HEK293 (cell line): ENCODE data around the gene CRYZL1.
A peak's percentile ranks its signal among the peaks of the same experiment; 100 is the strongest.

Source experiments
- CTCF ChIP-seq: fragments of 450-650 bp; formaldehyde crosslinking; IDR thresholded peaks from 2 replicates; pipeline ENCODE4 v1.5.1; 2016; ENCODE audit warnings: missing biosample characterization, missing genetic modification characterization
- HOXC10 ChIP-seq: sonication (generic); formaldehyde crosslinking; IDR thresholded peaks from 2 replicates; pipeline ENCODE4 v1.8.1; 2023; ENCODE audit warnings: mild to moderate bottlenecking, missing genetic modification reagents
- KLF1 ChIP-seq: fragments of 450-650 bp; formaldehyde crosslinking; IDR thresholded peaks from 2 replicates; pipeline ENCODE4 v1.5.1; 2016; ENCODE audit warnings: missing biosample characterization, missing genetic modification characterization
- KLF8 ChIP-seq: fragments of 450-650 bp; formaldehyde crosslinking; IDR thresholded peaks from 2 replicates; pipeline ENCODE4 v1.5.1; 2016; ENCODE audit warnings: missing biosample characterization, missing genetic modification characterization
- PBX3 ChIP-seq: sonication (generic); formaldehyde crosslinking; IDR thresholded peaks from 2 replicates; pipeline ENCODE4 v1.8.1; 2022; ENCODE audit warnings: mild to moderate bottlenecking, moderate library complexity, missing genetic modification reagents
- PRDM6 ChIP-seq: fragments of 450-650 bp; formaldehyde crosslinking; IDR thresholded peaks from 2 replicates; pipeline ENCODE4 v1.5.1; 2017; ENCODE audit warnings: missing biosample characterization, missing genetic modification characterization
- SP7 ChIP-seq: fragments of 450-650 bp; formaldehyde crosslinking; IDR thresholded peaks from 2 replicates; pipeline ENCODE4 v1.5.1; 2016; ENCODE audit warnings: missing biosample characterization, missing genetic modification characterization
- ZBTB21 ChIP-seq: fragments of 450-650 bp; formaldehyde crosslinking; IDR thresholded peaks from 2 replicates; pipeline ENCODE4 v1.5.1; 2017; ENCODE audit warnings: missing biosample characterization, missing genetic modification characterization
- ZBTB6 ChIP-seq: fragments of 450-650 bp; formaldehyde crosslinking; IDR thresholded peaks from 2 replicates; pipeline ENCODE4 v1.5.1; 2017; ENCODE audit warnings: missing biosample characterization, missing genetic modification characterization
- ZBTB8A ChIP-seq: fragments of 450-650 bp; formaldehyde crosslinking; IDR thresholded peaks from 2 replicates; pipeline ENCODE4 v1.5.1; 2016; ENCODE audit warnings: missing biosample characterization, missing genetic modification characterization
- ZFP3 ChIP-seq: fragments of 450-650 bp; formaldehyde crosslinking; IDR thresholded peaks from 2 replicates; pipeline ENCODE4 v1.5.1; 2016; ENCODE audit warnings: low read depth, missing biosample characterization, missing genetic modification characterization
- ZIC2 ChIP-seq: fragments of 450-650 bp; formaldehyde crosslinking; IDR thresholded peaks from 2 replicates; pipeline ENCODE4 v1.5.1; 2016; ENCODE audit warnings: missing biosample characterization, missing genetic modification characterization
- ZNF112 ChIP-seq: fragments of 450-650 bp; formaldehyde crosslinking; IDR thresholded peaks from 2 replicates; pipeline ENCODE4 v1.5.0; 2017; ENCODE audit warnings: missing biosample characterization, missing genetic modification characterization
- ZNF133 ChIP-seq: fragments of 450-650 bp; formaldehyde crosslinking; IDR thresholded peaks from 2 replicates; pipeline ENCODE4 v1.5.1; 2016; ENCODE audit warnings: missing biosample characterization, missing genetic modification characterization
- ZNF16 ChIP-seq: fragments of 450-650 bp; formaldehyde crosslinking; IDR thresholded peaks from 2 replicates; pipeline ENCODE4 v1.5.1; 2016; ENCODE audit warnings: low read depth, missing biosample characterization, missing genetic modification characterization
- ZNF280C ChIP-seq: fragments of 450-650 bp; formaldehyde crosslinking; IDR thresholded peaks from 2 replicates; pipeline ENCODE4 v1.5.1; 2016; ENCODE audit warnings: missing biosample characterization, missing genetic modification characterization
- ZNF302 ChIP-seq: fragments of 450-650 bp; formaldehyde crosslinking; IDR thresholded peaks from 2 replicates; pipeline ENCODE4 v1.5.1; 2016; ENCODE audit warnings: missing biosample characterization, missing genetic modification characterization, low read depth
- ZNF433 ChIP-seq: fragments of 450-650 bp; formaldehyde crosslinking; IDR thresholded peaks from 2 replicates; pipeline ENCODE4 v1.5.1; 2016; ENCODE audit warnings: missing biosample characterization, missing genetic modification characterization, low read depth
- ZNF488 ChIP-seq: fragments of 450-650 bp; formaldehyde crosslinking; IDR thresholded peaks from 2 replicates; pipeline ENCODE4 v1.5.1; 2016; ENCODE audit warnings: missing biosample characterization, missing genetic modification characterization
- ZNF501 ChIP-seq: fragments of 450-650 bp; formaldehyde crosslinking; IDR thresholded peaks from 2 replicates; pipeline ENCODE4 v1.5.1; 2016; ENCODE audit warnings: missing biosample characterization, missing genetic modification characterization
- ZNF521 ChIP-seq: fragments of 450-650 bp; formaldehyde crosslinking; IDR thresholded peaks from 2 replicates; pipeline ENCODE4 v1.5.1; 2017; ENCODE audit warnings: missing biosample characterization, mild to moderate bottlenecking, missing genetic modification characterization
- ZNF544 ChIP-seq: fragments of 450-650 bp; formaldehyde crosslinking; IDR thresholded peaks from 2 replicates; pipeline ENCODE4 v1.5.0; 2017; ENCODE audit warnings: missing biosample characterization, missing genetic modification characterization
- ZNF596 ChIP-seq: fragments of 450-650 bp; IDR thresholded peaks from 2 replicates; pipeline ENCODE4 v1.5.0; 2018; ENCODE audit warnings: missing biosample characterization, mild to moderate bottlenecking, missing genetic modification characterization, moderate library complexity
- ZNF624 ChIP-seq: fragments of 450-650 bp; formaldehyde crosslinking; IDR thresholded peaks from 2 replicates; pipeline ENCODE4 v1.5.1; 2017; ENCODE audit warnings: missing biosample characterization, missing genetic modification characterization
- ZNF645 ChIP-seq: fragments of 450-650 bp; formaldehyde crosslinking; IDR thresholded peaks from 2 replicates; pipeline ENCODE4; 2016; ENCODE audit warnings: missing biosample characterization, missing genetic modification characterization
- ZNF670 ChIP-seq: fragments of 450-650 bp; formaldehyde crosslinking; IDR thresholded peaks from 2 replicates; pipeline ENCODE4 v1.5.1; 2016; ENCODE audit warnings: missing biosample characterization, missing genetic modification characterization, low read depth
- ZNF830 ChIP-seq: fragments of 450-650 bp; IDR thresholded peaks from 2 replicates; pipeline ENCODE4 v1.5.0; 2018; ENCODE audit warnings: missing biosample characterization, missing genetic modification characterization, low read depth, mild to moderate bottlenecking, moderate library complexity
- ZSCAN4 ChIP-seq: fragments of 450-650 bp; formaldehyde crosslinking; IDR thresholded peaks from 2 replicates; pipeline ENCODE4 v1.5.1; 2017; ENCODE audit warnings: missing biosample characterization, missing genetic modification characterization

CRYZL1 gene

GRCh38 chr21:33641352-33642026 lies at the start of gene CRYZL1 (continued):
- TF ChIP-seq ZSCAN4 (tag by site-specific recombination) (peak; percentile 40; the same call in 1 of the 2 replicates), ZNF280C (tag by site-specific recombination) (no peak), PBX3 (CRISPR knock-in tag) (peak; percentile 90), ZNF596 (tag by site-specific recombination) (no peak), ZFP3 (tag by site-specific recombination) (no peak), ZNF433 (tag by site-specific recombination) (no peak), ZBTB6 (tag by site-specific recombination) (no peak), HOXC10 (CRISPR knock-in tag) (no peak), ZNF488 (tag by site-specific recombination) (no peak), ZNF16 (tag by site-specific recombination) (no peak), ZNF670 (tag by site-specific recombination) (no peak), ZNF645 (tag by site-specific recombination) (no peak), ZNF501 (tag by site-specific recombination) (no peak), CTCF (tag by site-specific recombination) (no peak), ZIC2 (tag by site-specific recombination) (no peak), KLF8 (tag by site-specific recombination) (peak; percentile 97; the same call in 1 of the 2 replicates), ZBTB21 (peak; percentile 48; the same call in 1 of the 2 replicates), ZNF112 (tag by site-specific recombination) (no peak), PRDM6 (tag by site-specific recombination) (peak; percentile 10; the same call in 1 of the 2 replicates), ZNF521 (tag by site-specific recombination) (no peak), SP7 (peak; percentile 57), ZNF133 (tag by site-specific recombination) (no peak), ZBTB8A (tag by site-specific recombination) (peak; percentile 34), ZNF830 (no peak), ZNF624 (tag by site-specific recombination) (0 out of 2 replicates have a peak, but pooled peaks have one; percentile 39), KLF1 (peak; percentile 93), ZNF302 (tag by site-specific recombination) (no peak), ZNF544 (no peak)
